Measurements from ENCODE around the gene CLIP3. TPM values are rescaled to one million over a fixed set of nuclear protein-coding genes. Genes with fewer than 3 reads are reported as not detected.
"Not testable (repeated sequence)": the region's sequence is repeated elsewhere in the genome, so short reads cannot be mapped to it uniquely, and the experiment has no call there.

CLIP3 gene, protein sequence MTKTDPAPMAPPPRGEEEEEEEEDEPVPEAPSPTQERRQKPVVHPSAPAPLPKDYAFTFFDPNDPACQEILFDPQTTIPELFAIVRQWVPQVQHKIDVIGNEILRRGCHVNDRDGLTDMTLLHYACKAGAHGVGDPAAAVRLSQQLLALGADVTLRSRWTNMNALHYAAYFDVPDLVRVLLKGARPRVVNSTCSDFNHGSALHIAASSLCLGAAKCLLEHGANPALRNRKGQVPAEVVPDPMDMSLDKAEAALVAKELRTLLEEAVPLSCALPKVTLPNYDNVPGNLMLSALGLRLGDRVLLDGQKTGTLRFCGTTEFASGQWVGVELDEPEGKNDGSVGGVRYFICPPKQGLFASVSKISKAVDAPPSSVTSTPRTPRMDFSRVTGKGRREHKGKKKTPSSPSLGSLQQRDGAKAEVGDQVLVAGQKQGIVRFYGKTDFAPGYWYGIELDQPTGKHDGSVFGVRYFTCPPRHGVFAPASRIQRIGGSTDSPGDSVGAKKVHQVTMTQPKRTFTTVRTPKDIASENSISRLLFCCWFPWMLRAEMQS
- polyA plus RNA-seq (ENCODE audit: insufficient read length) = 15.5 TPM

DNA sequence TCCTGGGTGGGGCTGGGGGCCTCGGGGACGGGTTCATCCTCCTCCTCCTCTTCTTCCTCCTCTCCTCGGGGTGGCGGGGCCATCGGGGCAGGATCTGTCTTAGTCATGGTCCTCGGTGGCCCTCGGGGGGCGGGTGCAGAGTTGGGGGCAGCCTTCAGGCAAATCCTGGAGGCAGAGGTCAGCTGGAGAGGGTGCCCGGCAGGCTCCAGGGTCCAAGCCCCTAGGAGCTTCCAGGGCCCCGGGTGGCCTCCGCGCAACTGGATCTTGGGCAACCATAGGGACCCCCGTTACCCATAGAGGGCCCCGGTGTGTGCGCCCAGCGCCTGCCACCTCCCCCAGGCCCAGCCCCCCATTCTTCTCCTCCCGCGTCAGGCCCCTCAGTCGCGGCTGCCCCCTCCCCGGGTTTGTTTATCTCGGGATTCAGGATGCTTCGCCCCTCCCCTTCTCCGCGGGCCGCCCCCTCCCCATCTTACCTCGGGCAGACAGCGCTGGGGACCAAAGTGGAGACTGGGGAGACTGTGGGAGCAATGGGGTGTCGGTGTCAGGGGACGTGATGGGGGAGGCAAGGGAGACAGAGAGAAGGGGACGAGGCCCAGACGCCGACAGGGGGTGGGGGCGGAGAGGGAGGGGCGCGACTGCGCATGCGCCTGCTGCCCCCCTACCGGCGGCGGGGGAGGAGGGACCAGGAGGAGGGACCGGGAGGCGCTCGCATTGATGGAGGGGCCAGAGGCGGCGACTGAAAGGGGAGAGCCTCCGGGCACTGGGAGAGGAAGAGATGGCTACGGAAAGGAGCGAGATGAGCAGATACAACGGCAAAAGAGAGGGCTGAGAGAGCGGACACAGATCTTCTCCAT is at the start of gene CLIP3:
Gene CLIP3 (minus strand): TSS at position 623 of the 854 bp plus-strand sequence. CDS start 516 bp downstream, at position 107.
- no peak for DNase-seq (ENCODE audit: low read depth)

DNA sequence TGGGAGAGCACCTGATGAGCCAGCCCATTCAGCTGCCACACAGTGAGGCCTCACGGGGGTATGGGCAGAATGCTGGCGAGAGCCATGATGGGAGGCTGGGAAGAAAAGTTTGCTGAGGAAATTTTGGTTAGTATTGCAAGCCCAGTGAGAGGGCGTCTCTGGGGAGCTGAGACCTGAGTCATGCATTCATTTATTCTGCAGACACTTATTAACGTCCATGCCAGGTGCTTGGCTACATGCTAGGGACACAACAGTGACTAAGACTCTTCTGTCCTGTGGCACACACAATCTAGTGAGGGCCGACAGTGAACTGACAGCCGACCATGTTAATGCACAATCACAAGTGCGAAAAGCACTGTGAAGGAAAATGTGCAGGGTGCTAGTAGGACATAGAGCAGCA is 49.2 kb upstream of the CLIP3 start:
- no peak for DNase-seq (ENCODE audit: low read depth)

DNA sequence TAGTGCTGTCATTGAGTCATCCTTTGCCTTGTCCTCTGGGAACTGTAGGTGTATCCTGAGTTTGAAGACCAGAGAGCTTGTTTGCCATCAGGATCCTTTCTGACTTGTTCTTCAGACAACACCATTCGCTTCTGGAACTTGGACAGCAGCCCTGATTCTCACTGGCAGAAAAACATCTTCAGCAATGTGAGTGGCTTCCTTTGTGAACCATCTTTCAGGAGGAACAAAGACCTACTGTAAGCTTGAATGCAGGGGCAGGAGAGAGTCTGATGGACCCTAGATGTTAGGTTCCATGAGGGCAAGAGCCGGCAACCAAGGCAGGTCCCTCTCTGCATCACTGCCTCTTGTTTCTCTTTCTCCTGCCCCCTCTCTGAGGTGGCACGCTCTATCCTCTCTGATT is 48.7 kb upstream of the CLIP3 start:
- no peak for DNase-seq (ENCODE audit: low read depth)

DNA sequence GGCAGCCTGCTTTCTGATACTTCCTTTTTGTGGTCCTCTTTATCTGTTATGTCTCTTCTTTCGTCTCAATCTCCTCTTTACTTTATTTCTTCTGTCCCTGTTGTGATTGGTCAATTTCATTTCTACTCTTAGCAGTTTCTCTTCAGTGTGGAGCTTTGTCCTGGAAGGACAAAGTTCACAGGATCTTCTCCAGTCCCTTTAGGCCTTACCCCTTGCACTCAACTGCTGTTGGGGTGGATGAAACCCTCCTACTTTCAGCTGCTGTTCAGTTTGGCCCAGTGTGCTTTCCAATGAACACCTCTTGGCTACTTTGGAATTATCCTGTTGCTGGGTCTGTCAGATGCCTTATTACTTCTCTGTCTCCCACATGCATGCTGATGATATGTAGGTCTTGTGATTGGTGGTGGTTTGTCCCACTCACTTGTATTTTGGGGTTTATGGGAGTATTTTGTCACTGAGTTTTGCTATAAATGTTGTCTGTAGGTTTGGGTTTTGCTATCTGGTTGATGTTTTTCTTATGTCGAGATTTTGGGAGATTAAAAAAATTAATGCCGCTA is 46.8 kb upstream of the CLIP3 start:
- no peak for DNase-seq (ENCODE audit: low read depth)

DNA sequence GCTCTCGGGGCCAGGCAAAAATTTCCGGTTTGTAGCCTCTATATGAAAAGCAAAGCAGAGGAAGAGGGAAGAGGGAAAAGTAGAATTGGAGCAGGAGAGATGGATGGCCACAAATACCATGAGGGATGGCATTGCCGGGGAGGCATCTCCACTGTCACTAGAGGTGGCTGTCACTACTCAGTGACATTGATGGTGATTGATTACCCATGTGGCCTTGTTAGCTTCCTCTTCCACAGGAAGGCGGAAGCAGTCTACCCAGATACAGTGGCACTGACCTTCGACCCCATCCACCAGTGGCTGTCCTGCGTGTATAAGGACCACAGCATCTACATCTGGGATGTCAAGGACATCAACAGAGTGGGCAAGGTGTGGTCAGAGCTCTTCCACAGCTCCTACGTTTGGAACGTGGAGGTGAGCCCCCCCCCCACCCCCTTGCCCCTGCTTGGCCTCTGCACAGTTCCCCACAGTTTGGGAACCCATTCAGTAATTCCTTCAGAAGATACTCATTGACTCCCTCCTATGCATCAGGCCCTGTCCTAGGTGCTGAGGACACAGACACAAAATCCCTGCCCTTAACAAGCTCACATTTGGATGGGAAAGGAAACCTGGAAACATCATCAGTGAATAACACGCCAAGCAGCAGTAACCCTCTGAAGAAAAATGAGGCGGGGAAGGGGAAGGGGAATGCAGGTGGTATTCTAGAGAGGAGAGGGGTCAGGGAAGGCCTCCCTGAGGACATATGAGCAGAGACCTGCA is 40.6 kb upstream of the CLIP3 start:
- no peak for DNase-seq (ENCODE audit: low read depth)

DNA sequence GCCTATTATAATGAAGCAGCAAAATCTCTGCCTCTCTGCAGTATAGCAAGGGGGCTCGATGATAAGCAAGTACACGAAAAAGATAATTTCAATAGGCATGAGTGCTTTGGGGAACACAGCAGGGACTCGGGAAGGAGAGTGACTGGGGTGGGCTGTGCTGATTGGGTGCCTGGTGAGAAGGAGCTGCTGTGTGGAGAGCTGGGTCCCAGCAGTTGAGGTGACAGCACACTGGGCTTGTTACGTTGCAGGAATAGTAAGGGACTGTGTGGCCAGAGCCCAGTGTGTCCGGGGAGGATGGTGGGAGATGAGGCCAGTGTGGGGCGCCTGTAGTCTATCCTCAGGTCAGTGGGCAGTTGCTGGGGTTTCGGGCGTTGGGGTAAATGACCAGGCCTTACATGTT is 39.4 kb upstream of the CLIP3 start:
- DNase-seq (ENCODE audit: low read depth) = no peak

DNA sequence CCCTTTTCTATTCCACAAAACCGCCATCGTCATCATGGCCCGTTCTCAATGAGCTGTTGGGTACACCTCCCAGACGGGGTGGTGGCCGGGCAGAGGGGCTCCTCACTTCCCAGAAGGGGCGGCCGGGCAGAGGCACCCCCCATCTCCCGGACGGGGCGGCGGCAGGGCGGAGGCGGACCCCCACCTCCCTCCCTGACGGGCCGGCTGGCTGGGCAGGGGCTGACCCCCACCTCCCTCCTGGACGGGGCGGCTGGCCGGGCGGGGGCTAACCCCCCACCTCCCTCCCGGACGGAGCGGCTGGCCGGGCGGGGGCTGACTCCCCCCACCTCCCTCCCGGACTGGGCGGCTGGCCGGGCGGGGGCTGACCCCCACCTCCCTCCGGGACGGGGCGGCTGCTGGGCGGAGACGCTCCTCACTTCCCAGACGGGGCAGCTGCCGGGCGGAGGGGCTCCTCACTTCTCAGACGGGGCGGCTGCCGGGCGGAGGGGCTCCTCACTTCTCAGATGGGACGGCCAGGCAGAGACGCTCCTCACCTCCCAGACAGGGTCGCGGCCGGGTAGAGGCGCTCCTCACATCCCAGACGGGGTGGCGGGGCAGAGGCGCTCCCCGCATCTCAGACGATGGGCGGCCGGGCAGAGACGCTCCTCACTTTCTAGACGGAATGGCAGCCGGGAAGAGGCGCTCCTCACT is 36.3 kb upstream of the CLIP3 start:
- not testable (repeated sequence) for DNase-seq (ENCODE audit: low read depth)

DNA sequence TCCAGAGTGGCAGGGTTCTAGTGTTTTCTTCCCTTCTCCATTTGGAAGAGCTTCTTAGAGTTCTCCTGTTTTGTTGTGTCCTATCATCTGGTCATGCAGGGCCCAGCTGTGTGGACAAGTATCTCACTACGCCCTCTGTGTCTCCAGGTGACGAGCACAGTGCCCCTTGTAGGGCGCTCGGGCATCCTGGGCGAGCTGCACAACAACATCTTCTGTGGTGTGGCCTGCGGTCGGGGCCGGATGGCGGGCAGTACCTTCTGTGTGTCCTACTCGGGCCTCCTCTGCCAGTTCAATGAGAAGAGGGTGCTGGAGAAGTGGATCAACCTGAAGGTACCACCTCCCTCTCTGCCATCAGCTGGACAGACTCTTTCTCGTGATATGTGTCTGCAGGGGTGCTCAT is 35.0 kb upstream of the CLIP3 start:
- DNase-seq (ENCODE audit: low read depth) = no peak

DNA sequence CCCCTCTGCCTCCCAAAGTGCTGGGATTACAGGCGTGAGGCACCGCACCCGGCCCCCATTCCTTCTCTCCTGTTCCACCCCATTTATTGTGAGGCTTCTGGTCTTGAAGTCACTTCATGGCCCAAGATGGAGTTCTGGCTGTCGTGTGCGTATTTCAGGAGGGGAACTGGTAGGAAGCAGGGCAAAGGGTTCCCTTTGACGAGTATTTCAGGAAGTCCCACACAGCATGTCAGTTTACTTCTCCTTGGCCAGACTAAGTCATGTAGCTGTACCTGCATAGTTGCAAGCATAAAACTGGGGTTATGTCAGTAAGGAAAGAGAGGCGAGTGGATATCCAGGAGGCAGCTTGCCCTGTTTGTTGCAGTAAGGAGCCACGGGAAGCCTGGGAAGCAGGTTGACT is 32.2 kb upstream of the CLIP3 start:
- no peak for DNase-seq (ENCODE audit: low read depth)

DNA sequence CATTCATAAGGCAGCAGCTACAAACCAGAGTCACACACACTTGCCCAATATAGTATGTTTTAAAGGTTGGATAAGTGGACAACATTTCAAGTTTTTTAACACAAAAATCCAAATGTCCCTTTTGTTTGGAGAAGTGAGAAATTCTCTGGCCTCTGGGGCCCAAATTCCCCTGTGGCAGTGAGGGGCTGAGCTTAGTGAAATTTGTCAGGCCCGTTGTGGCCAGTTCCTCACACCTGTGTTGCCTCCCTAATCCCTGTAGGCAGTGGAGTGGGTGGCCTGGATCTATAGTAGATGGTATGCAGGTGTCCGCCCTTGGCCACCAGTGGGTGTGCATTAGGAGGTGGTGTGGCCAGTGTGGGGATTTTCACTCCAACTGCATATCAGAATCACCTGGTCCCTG is 28.7 kb upstream of the CLIP3 start:
- DNase-seq (ENCODE audit: low read depth) = no peak

DNA sequence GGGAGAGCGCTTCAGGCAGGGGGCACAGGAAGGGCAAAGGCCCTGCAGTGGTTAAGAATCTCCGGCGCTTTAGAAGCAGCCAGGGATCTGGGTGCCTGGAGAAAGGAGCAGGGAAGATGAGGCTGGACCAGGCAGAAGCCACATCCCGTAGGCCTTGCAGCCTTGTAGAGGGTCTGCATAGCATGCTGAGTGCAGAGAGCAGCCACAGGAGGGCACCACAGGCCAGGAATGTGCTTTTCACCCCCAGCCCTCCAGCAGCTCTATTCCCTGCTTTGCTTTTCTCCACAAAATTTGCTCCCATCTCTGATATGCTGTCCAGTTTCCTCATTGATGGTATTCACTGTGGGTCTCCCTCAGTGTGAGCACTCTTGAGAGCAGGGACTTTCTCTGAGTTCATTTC is 27.8 kb upstream of the CLIP3 start:
- DNase-seq (ENCODE audit: low read depth) = no peak

DNA sequence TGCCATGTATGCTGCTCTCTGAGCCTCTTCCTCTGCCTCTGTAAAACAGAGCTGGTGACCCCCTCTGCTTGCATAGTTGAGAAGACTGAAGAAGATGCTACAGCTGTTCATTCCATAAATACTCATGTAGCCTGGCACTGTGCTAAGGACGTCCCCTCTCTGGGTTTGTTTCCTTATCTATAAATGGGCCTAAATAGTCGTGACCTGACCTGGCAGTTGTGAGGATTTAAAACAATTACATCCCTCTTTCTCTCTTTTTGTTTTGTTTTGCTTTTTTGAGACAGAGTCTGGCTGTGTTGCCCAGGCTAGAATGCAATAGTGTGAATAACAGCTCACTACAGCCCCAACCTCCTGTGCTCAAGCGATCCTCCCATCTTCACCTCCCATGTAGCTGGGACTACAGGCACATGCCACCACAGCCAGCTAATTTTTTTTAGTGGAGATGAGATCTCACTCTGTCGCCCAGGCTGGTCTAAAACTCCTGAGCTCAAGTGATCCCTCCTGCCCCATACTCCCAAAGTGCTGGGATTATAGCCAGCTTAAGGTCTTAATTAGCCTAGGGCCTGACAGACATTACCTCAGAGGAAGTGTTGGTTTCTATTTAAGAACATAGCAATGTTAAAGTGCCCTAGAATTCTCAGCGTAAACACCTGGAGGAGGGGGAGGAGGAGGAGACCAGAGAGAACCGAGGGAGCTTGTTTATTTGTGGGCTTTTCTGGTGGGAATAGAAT is 26.7 kb upstream of the CLIP3 start:
- DNase-seq (ENCODE audit: low read depth) = no peak

DNA sequence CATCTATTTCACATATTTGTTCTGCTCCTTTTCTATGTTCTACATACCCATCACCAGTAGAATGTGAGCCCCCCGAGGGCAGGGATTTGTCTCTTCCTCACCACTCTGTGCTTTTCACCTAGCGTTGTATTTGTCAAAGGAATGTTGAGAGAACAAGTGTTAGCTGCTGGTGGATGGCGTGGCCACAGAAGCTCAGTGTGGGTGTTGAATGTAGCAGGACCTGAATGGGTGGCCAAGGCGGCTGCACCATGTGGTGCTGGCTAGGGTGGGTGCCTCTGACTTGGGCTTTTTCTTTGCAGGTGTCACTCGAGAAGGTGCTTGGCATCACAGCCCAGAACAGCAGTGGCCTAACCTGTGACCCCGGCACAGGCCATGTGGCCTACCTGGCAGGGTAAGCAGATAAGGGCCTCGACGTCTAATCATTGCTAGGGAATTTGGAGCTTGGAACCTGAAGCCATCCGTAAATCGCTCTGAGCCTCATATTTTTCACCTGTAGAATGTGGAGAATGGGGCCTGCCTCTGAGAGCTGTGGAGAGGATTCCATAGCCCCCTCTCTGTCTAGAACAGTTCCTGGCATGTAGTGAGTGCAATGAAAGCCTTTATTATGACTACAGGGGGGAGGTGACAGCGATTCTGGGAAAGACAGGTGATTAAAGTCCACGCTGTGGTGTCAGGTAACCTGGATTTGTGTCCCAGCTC is 26.0 kb upstream of the CLIP3 start:
- no peak for DNase-seq (ENCODE audit: low read depth)

DNA sequence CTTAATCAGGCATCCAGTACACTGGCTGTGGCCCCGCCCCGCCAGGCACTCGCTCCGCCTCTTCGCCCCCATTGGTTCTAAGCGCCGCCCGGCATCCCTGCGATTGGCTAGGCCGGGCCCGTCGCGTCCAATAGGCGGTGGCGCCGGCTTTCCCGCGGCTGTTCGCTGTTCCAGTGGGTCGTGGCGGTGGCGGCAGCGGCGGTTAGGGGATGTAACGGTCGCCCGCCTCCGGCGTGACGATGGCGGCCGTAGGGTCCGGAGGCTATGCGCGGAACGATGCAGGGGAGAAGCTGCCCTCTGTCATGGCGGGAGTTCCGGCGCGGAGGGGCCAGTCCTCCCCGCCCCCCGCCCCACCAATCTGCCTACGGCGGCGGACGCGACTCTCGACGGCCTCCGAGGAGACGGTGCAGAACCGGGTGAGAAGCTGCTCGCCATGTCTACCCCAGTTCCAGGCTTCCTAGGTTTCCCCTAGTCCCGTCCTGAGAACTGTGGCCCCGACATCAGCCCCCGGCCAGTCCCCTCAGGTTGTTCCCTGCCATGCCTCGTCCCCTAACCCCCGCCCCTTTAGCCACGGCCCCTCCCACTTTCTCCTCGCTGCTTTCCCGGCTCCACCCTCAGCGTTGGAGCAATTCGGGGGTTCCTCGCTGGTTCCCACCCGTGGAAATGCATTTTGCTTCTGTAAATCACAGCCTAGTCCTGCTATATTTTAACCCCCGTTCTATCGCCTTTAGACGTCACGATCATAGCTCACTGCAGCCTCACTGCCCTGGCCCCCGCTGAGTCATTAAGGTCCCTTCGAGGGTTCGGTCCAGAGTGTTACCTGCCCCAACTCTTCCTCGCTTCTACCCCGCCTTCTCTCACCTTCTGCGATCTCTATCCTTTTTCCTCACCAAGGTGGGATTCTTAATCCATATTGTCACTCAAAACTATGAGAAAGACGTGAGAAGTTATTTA is 22.3 kb upstream of the CLIP3 start, which contains the start of gene WDR62:
Gene WDR62 (plus strand): TSS at position 165 of the 954 bp plus-strand sequence. CDS start 75 bp downstream, at position 240.
- DNase-seq (ENCODE audit: low read depth) = no peak

DNA sequence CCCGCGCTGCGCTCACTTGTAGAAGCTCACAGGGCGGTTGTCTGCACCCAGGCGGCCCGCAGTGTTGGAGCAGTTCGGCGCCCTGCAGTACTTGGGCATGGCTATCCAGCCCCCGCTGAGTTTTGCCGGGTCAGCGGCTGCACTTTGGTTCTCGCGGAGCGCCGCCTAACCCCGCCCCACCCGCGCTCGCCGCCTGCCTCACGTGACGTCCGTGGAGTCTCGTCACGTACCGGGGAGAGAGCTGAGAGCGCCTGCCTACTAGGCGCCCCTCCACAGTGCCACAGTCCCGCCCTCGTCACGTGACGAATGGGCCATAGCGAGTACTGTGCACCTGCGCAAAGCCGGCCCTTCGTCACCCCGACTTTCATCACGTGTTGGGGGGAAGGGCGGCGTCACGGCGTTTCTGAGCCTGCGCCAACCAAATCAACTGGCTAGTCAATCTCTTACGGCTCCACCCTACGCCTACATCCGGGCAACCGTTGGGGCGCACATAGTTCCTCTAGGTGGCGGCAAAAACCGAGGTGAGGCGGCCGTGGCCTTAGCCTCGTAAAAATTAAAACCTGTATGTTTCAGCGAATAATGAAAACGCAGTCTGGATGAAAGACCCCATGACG is 21.6 kb upstream of the CLIP3 start, which contains the start of gene THAP8:
Gene THAP8 (minus strand): TSS at position 167 of the 614 bp plus-strand sequence. CDS start 68 bp downstream, at position 99.
- DNase-seq (ENCODE audit: low read depth) = peak; percentile 98

DNA sequence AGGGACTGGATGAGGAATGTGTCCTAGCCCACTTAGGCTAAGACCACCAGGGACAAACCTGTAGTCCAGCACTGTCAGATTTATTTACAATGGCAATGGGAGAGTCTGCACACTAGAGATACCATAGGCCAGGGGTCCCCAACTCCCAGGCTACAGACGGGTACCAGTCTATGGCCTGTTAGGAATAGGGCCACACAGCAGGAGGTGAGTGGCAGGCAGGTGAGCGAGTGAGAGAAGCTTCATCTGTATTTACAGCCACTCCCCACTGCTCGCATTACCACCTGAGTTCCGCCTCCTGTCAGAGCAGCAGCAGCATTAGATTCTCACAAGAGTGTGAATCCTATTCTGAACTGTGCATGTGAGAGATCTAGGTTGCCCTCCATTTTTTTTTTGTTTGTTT is 19.0 kb upstream of the CLIP3 start:
- no peak for DNase-seq (ENCODE audit: low read depth)

DNA sequence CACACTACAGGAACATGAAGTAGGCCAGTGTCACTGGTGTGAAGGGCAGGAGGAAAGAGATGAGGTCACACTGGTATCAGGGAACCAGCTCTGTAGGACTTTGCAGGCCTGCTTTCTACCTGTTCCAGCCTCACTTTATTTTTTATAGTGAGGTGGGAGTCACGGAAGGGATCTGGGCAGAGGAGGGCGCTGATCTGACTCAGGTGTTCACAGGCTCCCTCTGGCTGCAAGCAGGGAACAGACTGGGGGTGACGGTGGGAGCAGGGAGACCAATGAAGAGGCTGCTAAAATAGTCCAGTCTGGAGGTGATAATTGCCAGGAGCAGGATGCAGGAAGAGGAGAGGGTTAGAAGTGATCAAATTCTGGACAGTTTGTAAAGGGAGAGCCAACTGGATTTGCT is 18.6 kb upstream of the CLIP3 start:
- no peak for DNase-seq (ENCODE audit: low read depth)

Data from forelimb muscle (tissue), 1 donor.